K562 (cell line): ENCODE results near the gene PLCD1. TPM values are rescaled to one million over a fixed set of nuclear protein-coding genes. Genes with fewer than 3 reads are reported as not detected.

Source experiments
- BRF1 ChIP-seq: IDR thresholded peaks from 3 replicates; pipeline ENCODE4 v1.6.1; 2011; ENCODE audit warnings: borderline replicate concordance, mild to moderate bottlenecking; ENCODE audit not compliant: insufficient read length; ENCODE audit errors: extremely low read depth
- CHCHD3 ChIP-seq: fragments of 250-450 bp; sonication (Bioruptor Pico); IDR thresholded peaks from 2 replicates; pipeline ENCODE4 v2.1.2; 2022; ENCODE audit warnings: mild to moderate bottlenecking
- EP300 ChIP-seq: IDR thresholded peaks from 2 replicates; pipeline ENCODE4 v1.6.1; 2012; ENCODE audit warnings: low read length, improper control_type of control experiment
- ETS1 ChIP-seq: conservative IDR thresholded peaks from 2 replicates; pipeline ENCODE4 v1.6.1; 2011; ENCODE audit warnings: low read depth, mild to moderate bottlenecking, low read length; ENCODE audit not compliant: control insufficient read depth
- KHSRP ChIP-seq: fragments of 450-650 bp; IDR thresholded peaks from 2 replicates; pipeline ENCODE4 v1.6.1; 2017
- NKRF ChIP-seq: fragments of 450-650 bp; IDR thresholded peaks from 2 replicates; pipeline ENCODE4 v1.6.1; 2016; ENCODE audit warnings: borderline replicate concordance
- PREB ChIP-seq: sonication (generic); formaldehyde crosslinking; IDR thresholded peaks from 2 replicates; pipeline ENCODE4 v1.8.1; 2023; ENCODE audit warnings: mild to moderate bottlenecking, missing genetic modification reagents
- RBM14 ChIP-seq: fragments of 200-400 bp; formaldehyde crosslinking; IDR thresholded peaks from 2 replicates; pipeline ENCODE4 v1.6.1; 2018; ENCODE audit warnings: low read depth, mild to moderate bottlenecking, low read length, moderate library complexity, borderline replicate concordance; ENCODE audit not compliant: insufficient read depth
- SMAD4 ChIP-seq: fragments of 250-450 bp; sonication (Bioruptor Pico); conservative IDR thresholded peaks from 2 replicates; pipeline ENCODE4 v1.8.0; 2021; ENCODE audit warnings: inconsistent platforms, mild to moderate bottlenecking, moderate library complexity
- THAP12 ChIP-seq: fragments of 250-450 bp; sonication (Bioruptor Pico); IDR thresholded peaks from 2 replicates; pipeline ENCODE4 v1.9.0; 2021; ENCODE audit warnings: mild to moderate bottlenecking, inconsistent platforms
- TSHZ1 ChIP-seq: fragments of 250-450 bp; sonication (Bioruptor Pico); IDR thresholded peaks from 2 replicates; pipeline ENCODE4 v1.4.0; 2020; ENCODE audit warnings: mild to moderate bottlenecking, moderate library complexity
- ZBTB33 ChIP-seq: sonication (generic); formaldehyde crosslinking; IDR thresholded peaks from 2 replicates; pipeline ENCODE4 v1.8.1; 2023; ENCODE audit warnings: mild to moderate bottlenecking, missing genetic modification reagents
- ZNF395 ChIP-seq: fragments of 200-800 bp; sonication (Bioruptor generic); IDR thresholded peaks from 2 replicates; pipeline ENCODE4 v1.6.1; 2017; ENCODE audit warnings: missing genetic modification characterization, missing compliant biosample characterization
- polyA plus RNA-seq, 8 experiments: library from polyadenylated mRNA; depleted of rRNA in 4 of 8; stranded (reverse) in 5 of 8; unstranded in 3 of 8; fragments of >200 nt; fragmentation: Nextera tagmentation in 2 of 8; fragmentation: Illumina TruSeq in 1 of 8; extraction: Ambion mirVana in 2 of 8; extraction: Trizol in 1 of 8; gene quantifications; 2 replicates each; pipeline versions ENCODE4 v1.2.1 to v1.2.3, GENCODE V29; 2011 to 2014; ENCODE audit warnings: inconsistent platforms in 1 of 8, missing spikeins in 1 of 8
- total RNA-seq, 7 experiments: library from RNA; depleted of rRNA in 6 of 7; stranded (reverse); fragments of >200 nt in 6 of 7; fragmentation: Illumina TruSeq in 2 of 7; extraction: Trizol in 2 of 7; gene quantifications; 2 replicates each; pipeline versions ENCODE4 v1.2.1 to v1.2.3, GENCODE V29; 2011 to 2021; ENCODE audit warnings: low replicate concordance in 1 of 7

Gene PLCD1
- total and polyA plus RNA-seq, 9 of the 15 experiments (the other 6 are each of a cell fraction or from before 2014, with no cell fraction given), result 5.4 to 209 (median 116) TPM

- peak; percentile 22; the same call in 1 of the 2 replicates for TF ChIP-seq ZNF395 (CRISPR knock-in tag)
- TF ChIP-seq ETS1, result no peak
- no peak for TF ChIP-seq TSHZ1
- no peak for TF ChIP-seq CHCHD3
- TF ChIP-seq PREB (CRISPR knock-in tag), result no peak
- TF ChIP-seq BRF1, result no peak
- no peak for TF ChIP-seq THAP12 (CRISPR knock-in tag)
- TF ChIP-seq KHSRP, result no peak
- TF ChIP-seq ZBTB33 (CRISPR knock-in tag), result no peak
- TF ChIP-seq RBM14, result no peak
- TF ChIP-seq NKRF, result no peak
- TF ChIP-seq EP300, result no peak
- 0 out of 2 replicates have a peak, but pooled peaks have one; percentile 7 for TF ChIP-seq SMAD4 (CRISPR knock-in tag)
Measured at GRCh38 chr3:37987315-37987697, 42.1 kb downstream of the PLCD1 start (continued).
